ENCODE data around the gene ABCA8. TPM values are rescaled to one million over a fixed set of nuclear protein-coding genes. Genes with fewer than 3 reads are reported as not detected.

Gene ABCA8
- total RNA-seq, 1 donor from 2014 or later, result 2.6 TPM

DNA sequence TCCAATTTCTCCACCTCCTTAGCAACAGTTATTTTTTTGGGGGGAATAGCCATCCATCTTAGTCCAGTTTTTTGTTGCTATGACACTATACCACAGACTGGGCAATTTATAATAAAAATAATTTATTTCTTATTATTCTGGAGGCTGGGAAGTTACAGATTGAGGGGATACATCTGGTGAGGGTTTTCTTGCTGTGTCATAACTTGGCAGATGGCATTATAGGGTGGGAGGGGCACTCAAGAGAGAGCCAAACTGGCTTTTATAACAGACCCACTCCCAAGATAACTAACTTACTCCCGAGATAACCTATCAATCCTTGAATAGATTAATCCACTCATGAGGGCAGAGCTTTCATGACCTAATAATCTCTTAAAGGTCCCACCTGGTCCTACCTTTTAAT is 84.2 kb downstream of the ABCA8 start:
- DNase-seq (ENCODE audit: low spot score in 2 of 2, unreplicated experiment in 2 of 2), result no peak
- Mint-ChIP-seq H3K36me3 (no peaks in the 10 kb centered on the region), H3K4me3 (no peak overlapping the region), H3K27ac (no peak overlapping the region), H3K9me3 (peaks cover 22% of the 10 kb centered on the region), H3K27me3 (ENCODE audit: low read depth) (peaks cover 26% of the 10 kb centered on the region), H3K4me1 (no peaks in the 10 kb centered on the region)
- no peak for TF ChIP-seq CTCF (IDR thresholded peaks at IDR 0.05; ENCODE audit: unreplicated experiment)

GRCh38 chr17:68870161-68870826 is 84.9 kb downstream of the ABCA8 start:
- H3K4me1 Mint-ChIP-seq, result no peaks in the 10 kb centered on the region
- H3K4me3 Mint-ChIP-seq, result no peak overlapping the region
- peaks cover 23% of the 10 kb centered on the region for H3K27me3 Mint-ChIP-seq (ENCODE audit: low read depth)
- H3K36me3 Mint-ChIP-seq, result no peaks in the 10 kb centered on the region
- no peak for DNase-seq (ENCODE audit: low spot score in 2 of 2, unreplicated experiment in 2 of 2)
- H3K27ac Mint-ChIP-seq, result no peak overlapping the region
- H3K9me3 Mint-ChIP-seq, result peaks cover 22% of the 10 kb centered on the region
- TF ChIP-seq CTCF (IDR thresholded peaks at IDR 0.05; ENCODE audit: unreplicated experiment), result no peak

DNA sequence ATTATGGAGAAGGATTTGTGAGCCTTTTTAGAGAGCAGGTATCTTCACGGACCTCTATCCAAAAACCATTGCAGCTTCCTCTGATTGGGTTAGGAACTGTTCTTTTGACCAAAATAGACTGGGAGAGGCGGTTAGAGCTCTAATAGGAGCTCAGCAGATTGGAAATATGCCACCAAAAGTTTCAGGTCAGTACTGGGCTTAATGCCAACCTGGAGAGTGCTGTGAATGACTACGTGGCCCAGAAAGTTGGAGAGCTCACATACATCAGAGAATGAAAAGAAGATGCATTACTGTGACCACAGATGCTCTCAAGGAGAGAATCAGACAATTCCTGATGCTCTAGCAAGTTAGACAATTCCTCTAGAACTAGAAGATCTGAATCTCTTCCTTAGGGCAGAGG is 86.5 kb downstream of the ABCA8 start:
- no peaks in the 10 kb centered on the region for H3K36me3 Mint-ChIP-seq
- no peak overlapping the region for H3K4me3 Mint-ChIP-seq
- no peaks in the 10 kb centered on the region for H3K4me1 Mint-ChIP-seq
- DNase-seq (ENCODE audit: low spot score in 2 of 2, unreplicated experiment in 2 of 2), result no peak
- H3K27me3 Mint-ChIP-seq (ENCODE audit: low read depth), result peaks cover 24% of the 10 kb centered on the region
- TF ChIP-seq CTCF (IDR thresholded peaks at IDR 0.05; ENCODE audit: unreplicated experiment), result no peak
- peaks cover 13% of the 10 kb centered on the region for H3K9me3 Mint-ChIP-seq
- H3K27ac Mint-ChIP-seq, result no peak overlapping the region

DNA sequence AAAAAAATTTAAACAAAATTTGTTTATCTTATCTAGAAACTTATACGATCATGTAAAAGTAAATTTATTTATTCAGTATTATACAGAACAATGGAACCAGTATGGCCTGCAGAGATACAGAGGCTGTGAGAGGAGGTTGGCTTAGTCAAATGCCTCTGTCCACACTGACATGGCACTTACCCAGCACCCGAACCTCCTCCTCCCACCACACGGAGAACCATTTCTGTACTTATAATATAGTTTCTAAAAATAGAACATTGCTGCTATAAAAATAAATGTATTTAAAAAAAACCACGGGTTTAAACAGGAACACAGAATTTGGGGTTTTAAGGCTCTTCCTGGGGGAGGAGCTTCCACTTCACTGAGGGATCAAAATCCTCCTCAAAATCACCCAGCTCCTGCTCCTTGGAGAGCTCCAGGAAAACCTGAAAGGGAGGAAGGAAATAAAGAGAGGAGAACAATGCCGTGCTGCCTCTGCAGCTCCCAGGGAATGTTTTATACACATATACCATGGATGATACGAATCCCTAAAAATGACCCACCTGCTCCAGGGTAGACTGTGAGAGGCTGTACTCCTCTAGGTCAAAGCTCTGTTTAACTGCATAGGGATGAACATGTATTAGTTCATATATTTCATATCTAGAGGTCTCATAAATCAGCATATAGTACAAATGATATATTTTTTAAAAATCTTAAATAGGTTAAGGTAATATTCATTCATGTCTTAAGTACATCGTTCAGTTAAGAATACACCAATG is 87.3 kb downstream of the ABCA8 start:
- no peak for DNase-seq (ENCODE audit: low spot score in 2 of 2, unreplicated experiment in 2 of 2)
- Mint-ChIP-seq H3K36me3 (no peaks in the 10 kb centered on the region), H3K4me1 (no peaks in the 10 kb centered on the region), H3K9me3 (peaks cover 12% of the 10 kb centered on the region), H3K27ac (no peak overlapping the region), H3K4me3 (no peak overlapping the region), H3K27me3 (ENCODE audit: low read depth) (peaks cover 26% of the 10 kb centered on the region)
- no peak for TF ChIP-seq CTCF (IDR thresholded peaks at IDR 0.05; ENCODE audit: unreplicated experiment)

DNA sequence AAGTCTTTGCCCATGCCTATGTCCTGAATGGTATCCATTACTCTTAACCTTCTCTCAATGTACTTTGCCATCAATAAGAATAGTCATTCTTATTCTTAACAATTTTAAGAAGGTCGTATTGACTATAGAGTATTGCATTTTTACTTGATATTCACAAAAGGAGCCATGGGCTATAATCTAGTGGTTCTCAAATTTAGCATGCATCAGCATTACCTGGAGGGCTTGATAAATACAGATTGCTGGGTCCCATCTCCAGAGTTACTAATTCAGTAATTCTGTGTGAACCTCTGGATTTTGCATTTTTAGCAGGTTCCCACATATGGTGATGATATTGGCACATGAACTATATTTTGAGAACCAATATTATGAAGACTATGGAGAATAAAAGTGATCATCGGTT is 89.6 kb downstream of the ABCA8 start:
- Mint-ChIP-seq H3K9me3 (peaks cover 12% of the 10 kb centered on the region), H3K4me1 (no peaks in the 10 kb centered on the region), H3K27me3 (ENCODE audit: low read depth) (peaks cover 25% of the 10 kb centered on the region), H3K4me3 (no peak overlapping the region), H3K36me3 (no peaks in the 10 kb centered on the region), H3K27ac (no peak overlapping the region)
- no peak for DNase-seq (ENCODE audit: low spot score in 2 of 2, unreplicated experiment in 2 of 2)
- no peak for TF ChIP-seq CTCF (IDR thresholded peaks at IDR 0.05; ENCODE audit: unreplicated experiment)
